Measurements from ENCODE around the gene MAPK8. TPM values are rescaled to one million over a fixed set of nuclear protein-coding genes. Genes with fewer than 3 reads are reported as not detected.

MAPK8 gene
- total RNA-seq, 2 experiments from 2014 or later, result 29.1 to 40.5 TPM

DNA sequence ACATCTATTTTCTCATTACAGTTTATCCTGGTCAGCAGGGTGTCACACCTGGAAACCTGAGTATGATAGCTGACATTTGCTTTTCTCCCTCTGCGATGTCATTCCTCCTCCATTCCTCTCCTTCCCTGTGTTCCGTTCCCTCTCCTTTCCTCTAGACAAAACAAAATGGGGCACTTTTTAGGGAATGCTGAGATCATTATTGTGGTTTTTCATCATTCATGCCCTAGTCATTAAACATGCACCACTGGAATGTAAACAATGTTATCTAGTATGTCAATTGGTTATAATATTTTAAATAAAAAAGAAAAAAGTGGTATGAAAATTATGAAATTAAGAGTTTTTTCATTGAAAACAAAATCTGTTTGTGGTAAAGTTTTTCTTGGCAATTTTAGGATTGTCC lies 132.6 kb downstream of the MAPK8 start:
- intact Hi-C loops (cut with micrococcal nuclease; ENCODE audit: unreplicated experiment), result no loop called here
- Histone ChIP-seq H2AFZ (ENCODE audit: low read length) (no peak overlapping the region), H3K4me1 (ENCODE audit: insufficient read depth, low read length, poor library complexity, severe bottlenecking) (no peaks in the 10 kb centered on the region), H3K36me3 (ENCODE audit: insufficient read depth, low read length) (no peaks in the 10 kb centered on the region), H3K27ac (ENCODE audit: low read depth, low read length, poor library complexity, severe bottlenecking) (no peak overlapping the region), H3K9me2 (ENCODE audit: insufficient read depth, low read length) (no peaks in the 10 kb centered on the region), H3K79me2 (ENCODE audit: insufficient read depth, low read depth, low read length) (no peaks in the 10 kb centered on the region), H3K4me2 (ENCODE audit: low read length) (no peak overlapping the region), H3K9me3 (ENCODE audit: low read length) (no peaks in the 10 kb centered on the region), H3K4me3 (ENCODE audit: low read depth, low read length, poor library complexity, severe bottlenecking) (no peak overlapping the region), H4K20me1 (ENCODE audit: insufficient read depth, low read length) (no peaks in the 10 kb centered on the region)
- BruUV-seq (replicated peaks), result no TSS peak
- TF ChIP-seq, protein P1, sequence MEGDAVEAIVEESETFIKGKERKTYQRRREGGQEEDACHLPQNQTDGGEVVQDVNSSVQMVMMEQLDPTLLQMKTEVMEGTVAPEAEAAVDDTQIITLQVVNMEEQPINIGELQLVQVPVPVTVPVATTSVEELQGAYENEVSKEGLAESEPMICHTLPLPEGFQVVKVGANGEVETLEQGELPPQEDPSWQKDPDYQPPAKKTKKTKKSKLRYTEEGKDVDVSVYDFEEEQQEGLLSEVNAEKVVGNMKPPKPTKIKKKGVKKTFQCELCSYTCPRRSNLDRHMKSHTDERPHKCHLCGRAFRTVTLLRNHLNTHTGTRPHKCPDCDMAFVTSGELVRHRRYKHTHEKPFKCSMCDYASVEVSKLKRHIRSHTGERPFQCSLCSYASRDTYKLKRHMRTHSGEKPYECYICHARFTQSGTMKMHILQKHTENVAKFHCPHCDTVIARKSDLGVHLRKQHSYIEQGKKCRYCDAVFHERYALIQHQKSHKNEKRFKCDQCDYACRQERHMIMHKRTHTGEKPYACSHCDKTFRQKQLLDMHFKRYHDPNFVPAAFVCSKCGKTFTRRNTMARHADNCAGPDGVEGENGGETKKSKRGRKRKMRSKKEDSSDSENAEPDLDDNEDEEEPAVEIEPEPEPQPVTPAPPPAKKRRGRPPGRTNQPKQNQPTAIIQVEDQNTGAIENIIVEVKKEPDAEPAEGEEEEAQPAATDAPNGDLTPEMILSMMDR (conservative IDR thresholded peaks at IDR 0.05; ENCODE audit: low read length), result no peak
- TF ChIP-seq EZH2phosphoT487 (IDR thresholded peaks at IDR 0.05; ENCODE audit: borderline replicate concordance, low read depth, low read length), result no peak
- DNase-seq (ENCODE audit: low spot score), result no peak
- CTCF ChIA-PET (ENCODE audit: unreplicated experiment), result no interaction called here
- POLR2A ChIA-PET, result interaction anchor here (0.7 kb wide), 1 partner anchor 275 kb away, joined by 3 read pairs; no protein-coding TSS in a partner anchor

DNA sequence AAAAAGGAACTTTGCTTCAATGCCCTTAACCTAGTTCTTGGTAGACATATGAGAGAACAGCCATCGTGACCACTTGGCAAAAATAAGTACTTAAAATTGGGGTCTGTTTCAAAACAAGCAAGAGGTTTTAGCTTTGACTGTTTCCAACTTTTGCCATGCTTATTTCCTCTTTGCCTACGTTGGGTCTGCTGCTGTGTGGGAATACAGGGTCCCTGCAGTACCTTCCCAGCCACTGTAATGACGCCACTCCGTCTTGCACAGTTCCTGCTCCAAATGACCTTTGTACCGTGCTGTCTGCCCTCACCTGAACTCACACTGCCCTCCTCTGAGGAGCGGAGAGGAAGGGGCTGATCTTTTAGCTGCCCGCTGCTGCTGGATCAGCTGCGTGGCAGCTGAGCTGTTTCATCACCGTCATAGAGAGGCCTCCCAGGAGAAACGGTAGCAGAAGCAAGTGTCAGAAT lies 133.1 kb downstream of the MAPK8 start:
- ChIA-PET CTCF (ENCODE audit: unreplicated experiment) (no interaction called here), POLR2A (no interaction called here)
- Histone ChIP-seq H3K4me1 (ENCODE audit: insufficient read depth, low read length, poor library complexity, severe bottlenecking) (no peaks in the 10 kb centered on the region), H3K4me3 (ENCODE audit: low read depth, low read length, poor library complexity, severe bottlenecking) (no peak overlapping the region), H3K36me3 (ENCODE audit: insufficient read depth, low read length) (no peaks in the 10 kb centered on the region), H3K9me2 (ENCODE audit: insufficient read depth, low read length) (no peaks in the 10 kb centered on the region), H3K4me2 (ENCODE audit: low read length) (no peak overlapping the region), H3K79me2 (ENCODE audit: insufficient read depth, low read depth, low read length) (no peaks in the 10 kb centered on the region), H2AFZ (ENCODE audit: low read length) (no peak overlapping the region), H4K20me1 (ENCODE audit: insufficient read depth, low read length) (no peaks in the 10 kb centered on the region), H3K27ac (ENCODE audit: low read depth, low read length, poor library complexity, severe bottlenecking) (no peak overlapping the region), H3K9me3 (ENCODE audit: low read length) (no peaks in the 10 kb centered on the region)
- intact Hi-C loops (cut with micrococcal nuclease; ENCODE audit: unreplicated experiment), result no loop called here
- TF ChIP-seq, protein P1 (conservative IDR thresholded peaks at IDR 0.05; ENCODE audit: low read length), result no peak
- no peak for TF ChIP-seq EZH2phosphoT487 (IDR thresholded peaks at IDR 0.05; ENCODE audit: borderline replicate concordance, low read depth, low read length)
- no peak for DNase-seq (ENCODE audit: low spot score)
- no TSS peak for BruUV-seq (replicated peaks)

DNA sequence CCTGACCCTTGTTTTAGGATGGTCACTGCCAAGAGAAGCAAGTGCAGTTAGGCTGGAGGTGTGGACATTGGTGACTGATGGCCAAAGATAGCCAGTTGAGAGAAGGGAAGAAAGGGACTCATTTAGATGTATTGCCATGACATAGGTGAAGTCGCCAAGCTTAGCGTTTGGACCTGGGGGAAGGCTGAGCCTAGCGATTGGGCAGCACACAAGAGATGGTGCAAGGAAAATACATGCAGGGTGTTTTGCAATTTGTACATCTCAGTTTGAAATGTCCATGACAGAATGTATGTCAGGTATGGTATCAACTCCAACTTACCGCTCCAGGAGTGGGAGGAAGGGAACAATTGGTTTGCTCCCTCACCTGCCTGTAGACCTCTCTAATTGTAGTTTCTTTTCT lies 134.3 kb downstream of the MAPK8 start:
- no peaks in the 10 kb centered on the region for H3K9me3 ChIP-seq (ENCODE audit: low read length)
- TF ChIP-seq, protein P1 (conservative IDR thresholded peaks at IDR 0.05; ENCODE audit: low read length), result no peak
- TF ChIP-seq EZH2phosphoT487 (IDR thresholded peaks at IDR 0.05; ENCODE audit: borderline replicate concordance, low read depth, low read length), result no peak
- H2AFZ ChIP-seq (ENCODE audit: low read length), result no peak overlapping the region
- no peaks in the 10 kb centered on the region for H4K20me1 ChIP-seq (ENCODE audit: insufficient read depth, low read length)
- H3K4me1 ChIP-seq (ENCODE audit: insufficient read depth, low read length, poor library complexity, severe bottlenecking), result no peaks in the 10 kb centered on the region
- no peak overlapping the region for H3K4me3 ChIP-seq (ENCODE audit: low read depth, low read length, poor library complexity, severe bottlenecking)
- H3K79me2 ChIP-seq (ENCODE audit: insufficient read depth, low read depth, low read length), result no peaks in the 10 kb centered on the region
- no peak overlapping the region for H3K4me2 ChIP-seq (ENCODE audit: low read length)
- BruUV-seq (replicated peaks), result no TSS peak
- H3K9me2 ChIP-seq (ENCODE audit: insufficient read depth, low read length), result no peaks in the 10 kb centered on the region
- H3K36me3 ChIP-seq (ENCODE audit: insufficient read depth, low read length), result no peaks in the 10 kb centered on the region
- DNase-seq (ENCODE audit: low spot score), result no peak
- POLR2A ChIA-PET, result no interaction called here
- intact Hi-C loops (cut with micrococcal nuclease; ENCODE audit: unreplicated experiment), result no loop called here
- H3K27ac ChIP-seq (ENCODE audit: low read depth, low read length, poor library complexity, severe bottlenecking), result no peak overlapping the region
- CTCF ChIA-PET (ENCODE audit: unreplicated experiment), result no interaction called here

Data from OCI-LY7 (cell line).